CD14-positive monocyte (primary cell): ENCODE data around the gene PRR5. TPM values are rescaled to one million over a fixed set of nuclear protein-coding genes. Genes with fewer than 3 reads are reported as not detected.

Experiments
- DNase-seq, 3 donors: peaks; one replicate each; pipeline ENCODE4 v3.0.0-alpha.2; 2011 to 2022
- H2AFZ ChIP-seq: 2 replicates; pipeline ENCODE4 v1.6.0; 2012; ENCODE audit warnings: mild to moderate bottlenecking, low read depth, low read length, inconsistent platforms; ENCODE audit not compliant: insufficient read depth, poor library complexity, severe bottlenecking
- H3K27ac ChIP-seq, 2 donors: 1 replicate in 1 of 2; 2 replicates in 1 of 2; pipeline ENCODE4 v1.5.1; 2012 to 2013; ENCODE audit warnings: low read length in 2 of 2, control low read depth in 1 of 2, inconsistent platforms in 1 of 2, low read depth in 1 of 2, mild to moderate bottlenecking in 1 of 2
- H3K27me3 ChIP-seq, 2 donors: one replicate each; pipeline versions ENCODE4 v1.6.0 to v1.6.1; 2011 to 2013; ENCODE audit warnings: low read length in 2 of 2; ENCODE audit not compliant: control insufficient read depth in 2 of 2, insufficient read depth in 2 of 2
- H3K36me3 ChIP-seq, 2 donors: replicated peaks in 1 of 2; 1 replicate in 1 of 2; 2 replicates in 1 of 2; pipeline versions ENCODE4 v1.5.1 to v1.6.1; 2012 to 2013; ENCODE audit warnings: low read length in 2 of 2, control low read depth in 1 of 2, inconsistent platforms in 1 of 2, mild to moderate bottlenecking in 1 of 2; ENCODE audit not compliant: insufficient read depth in 2 of 2, control insufficient read depth in 1 of 2
- H3K4me1 ChIP-seq, 2 donors: 1 replicate in 1 of 2; 2 replicates in 1 of 2; pipeline versions ENCODE4 v1.5.1 to v1.6.1; 2012 to 2013; ENCODE audit warnings: low read length in 2 of 2, control low read depth in 1 of 2, inconsistent platforms in 1 of 2, mild to moderate bottlenecking in 1 of 2, moderate library complexity in 1 of 2; ENCODE audit not compliant: insufficient read depth in 2 of 2, control insufficient read depth in 1 of 2
- H3K4me2 ChIP-seq: replicated peaks from 2 replicates; pipeline ENCODE3; 2012; ENCODE audit warnings: low read length, moderate library complexity, mild to moderate bottlenecking; ENCODE audit not compliant: poor library complexity, severe bottlenecking; ENCODE audit errors: extremely low read depth
- H3K4me3 ChIP-seq, 3 experiments: fragments of 200-600 bp in 1 of 3; sonication (generic) in 1 of 3; replicated peaks in 1 of 3; 1 replicate in 2 of 3; 2 replicates in 1 of 3; pipeline ENCODE4 v1.5.1; 2011 to 2013; ENCODE audit warnings: low read length in 3 of 3, mild to moderate bottlenecking in 3 of 3, control low read depth in 2 of 3, low read depth in 2 of 3, inconsistent platforms in 1 of 3, moderate library complexity in 1 of 3
- H3K79me2 ChIP-seq: 2 replicates; pipeline ENCODE4 v1.6.0; 2012; ENCODE audit warnings: mild to moderate bottlenecking, control low read depth, inconsistent platforms, low read length, moderate library complexity; ENCODE audit not compliant: insufficient read depth
- H3K9ac ChIP-seq: 2 replicates; pipeline ENCODE4 v1.6.0; 2017; ENCODE audit warnings: low read length, mild to moderate bottlenecking; ENCODE audit not compliant: insufficient read depth, poor library complexity, severe bottlenecking
- H3K9me3 ChIP-seq, 2 donors: replicated peaks in 1 of 2; 1 replicate in 1 of 2; 2 replicates in 1 of 2; pipeline versions ENCODE4 v1.5.1 to v1.6.1; 2012 to 2013; ENCODE audit warnings: low read length in 2 of 2, control low read depth in 1 of 2; ENCODE audit not compliant: control insufficient read depth in 1 of 2, insufficient read depth in 1 of 2
- H4K20me1 ChIP-seq: 2 replicates; pipeline ENCODE4 v1.6.0; 2012; ENCODE audit warnings: mild to moderate bottlenecking, low read length, control low read depth, moderate library complexity; ENCODE audit not compliant: insufficient read depth
- H3K27ac Mint-ChIP-seq, 7 donors: one replicate each; pipeline ENCODE4 v1.8.0; 2020; ENCODE audit warnings: mild to moderate bottlenecking in 7 of 7, mixed read lengths in 7 of 7, moderate library complexity in 6 of 7, inconsistent platforms in 2 of 7
- H3K27me3 Mint-ChIP-seq, 3 donors: one replicate each; pipeline ENCODE4 v1.8.0; 2021 to 2022; ENCODE audit warnings: low read depth in 3 of 3, mild to moderate bottlenecking in 3 of 3, mixed read lengths in 3 of 3, moderate library complexity in 3 of 3, inconsistent platforms in 1 of 3
- H3K36me3 Mint-ChIP-seq, 2 donors: one replicate each; pipeline ENCODE4 v1.8.0; 2020; ENCODE audit warnings: mixed read lengths in 2 of 2, inconsistent platforms in 1 of 2, mild to moderate bottlenecking in 1 of 2
- H3K4me1 Mint-ChIP-seq: one replicate; pipeline ENCODE4 v1.8.0; 2020; ENCODE audit warnings: mild to moderate bottlenecking, mixed read lengths
- H3K4me3 Mint-ChIP-seq, 2 donors: one replicate each; pipeline ENCODE4 v1.8.0; 2020; ENCODE audit warnings: mild to moderate bottlenecking in 2 of 2, mixed read lengths in 2 of 2, moderate library complexity in 1 of 2
- H3K9me3 Mint-ChIP-seq, 7 donors: one replicate each; pipeline ENCODE4 v1.8.0; 2020 to 2022; ENCODE audit warnings: mixed read lengths in 7 of 7, mild to moderate bottlenecking in 6 of 7, moderate library complexity in 6 of 7, inconsistent platforms in 2 of 7
- CTCF ChIP-seq: fragments of 200-600 bp; IDR thresholded peaks from one replicate; pipeline ENCODE4 v1.8.0; 2022; ENCODE audit warnings: antibody characterized with exemption, mild to moderate bottlenecking
- WGBS: methylation state at CpG from one replicate; pipeline ENCODE4 v1.1.5; 2013; ENCODE audit warnings: missing lambda C conversion rate; ENCODE audit not compliant: insufficient coverage; 5-methylcytosine and 5-hydroxymethylcytosine counted together
- intact Hi-C, 2 donors: fragments of 100-400 bp; cut with micrococcal nuclease; formaldehyde crosslinking; loops; one replicate each; pipeline versions ENCODE4 v1.15.0 to v1.15.1; 2023
- polyA plus RNA-seq, 3 donors: library from polyadenylated mRNA; depleted of rRNA in 1 of 3; unstranded in 2 of 3; stranded (reverse) in 1 of 3; fragments of 300-500 nt in 2 of 3; fragments of >200 nt in 1 of 3; fragmentation: Illumina TruSeq in 2 of 3; gene quantifications; 1 replicate in 2 of 3; 2 replicates in 1 of 3; pipeline ENCODE4 v1.2.3, GENCODE V29; 2012 to 2021

Gene PRR5
- polyA plus RNA-seq, 3 donors, result 0.66 to 1.5 (median 1.2) TPM

GRCh38 chr22:44710474-44711240 is 8.7 kb downstream of the PRR5 start:
- intact Hi-C loops, result no loop called here
- H3K4me2 ChIP-seq, result peak overlapping the region; percentile 19
- no peak for TF ChIP-seq CTCF
- H3K9me3 ChIP-seq, result no peaks in the 10 kb centered on the region
- peaks cover 0 to 5% of the 10 kb centered on the region in 2 donors for H3K4me1 ChIP-seq
- H3K9ac ChIP-seq, result peak overlapping the region; percentile 8
- peak overlapping the region; percentile 46 for H2AFZ ChIP-seq
- WGBS, result 79% methylated on average over 13 of the region's 23 CpGs
- no peaks in the 10 kb centered on the region for H4K20me1 ChIP-seq
- no peaks in the 10 kb centered on the region for H3K36me3 Mint-ChIP-seq
- no peak for DNase-seq
- peaks cover 6% of the 10 kb centered on the region for H3K4me1 Mint-ChIP-seq
- H3K36me3 ChIP-seq, result no peaks in the 10 kb centered on the region
- H3K79me2 ChIP-seq, result no peaks in the 10 kb centered on the region
- H3K4me3 Mint-ChIP-seq, result no peak overlapping the region
- no peak overlapping the region for H3K27ac ChIP-seq
- H3K27me3 Mint-ChIP-seq, result peaks cover 2 to 3% (median 2%) of the 10 kb centered on the region in 3 donors
- peak overlapping the region in 1 of 7 donors; percentile 10 for H3K27ac Mint-ChIP-seq
- H3K9me3 Mint-ChIP-seq, result no peaks in the 10 kb centered on the region
- H3K27me3 ChIP-seq, result no peaks in the 10 kb centered on the region
- no peak overlapping the region for H3K4me3 ChIP-seq

- Histone ChIP-seq H3K4me3 (no peak overlapping the region), H3K27me3 (no peaks in the 10 kb centered on the region), H3K4me1 (peaks cover 0 to 5% of the 10 kb centered on the region in 2 donors), H3K9ac (no peak overlapping the region), H2AFZ (no peak overlapping the region), H3K79me2 (no peaks in the 10 kb centered on the region), H3K27ac (no peak overlapping the region), H4K20me1 (no peaks in the 10 kb centered on the region), H3K9me3 (no peaks in the 10 kb centered on the region), H3K4me2 (no peak overlapping the region), H3K36me3 (no peaks in the 10 kb centered on the region)
- TF ChIP-seq CTCF, result no peak
- WGBS, result 67% methylated on average over 3 of the region's 4 CpGs
- Mint-ChIP-seq H3K9me3 (no peaks in the 10 kb centered on the region), H3K27ac (peak overlapping the region in 1 of 7 donors; percentile 10), H3K4me3 (no peak overlapping the region), H3K36me3 (no peaks in the 10 kb centered on the region), H3K4me1 (peaks cover 6% of the 10 kb centered on the region), H3K27me3 (peaks cover under 1 to 3% (median 2%) of the 10 kb centered on the region in 3 donors)
- intact Hi-C loops, result no loop called here
- DNase-seq, result no peak
Measured at GRCh38 chr22:44711241-44711560, 9.2 kb downstream of the PRR5 start.
